ENCODE results near the gene FAM229A.

Gene FAM229A

GRCh38 chr1:32335535-32335789 is 26.8 kb downstream of the FAM229A start:
- in situ Hi-C loops (cut with HindIII; ENCODE audit: low pct_ligation_motif_present, low pct_unique_long_range_greater_than_20kb, low sequenced_read_pairs) = no loop called here

GRCh38 chr1:32334864-32335534 is 27.3 kb downstream of the FAM229A start:
- in situ Hi-C loops (cut with HindIII; ENCODE audit: low pct_ligation_motif_present, low pct_unique_long_range_greater_than_20kb, low sequenced_read_pairs) = no loop called here
- peak; percentile 41 for DNase-seq

More at GRCh38 chr1:32335535-32335789, 26.8 kb downstream of the FAM229A start:
- no peak for DNase-seq

- in situ Hi-C loops (cut with HindIII; ENCODE audit: low pct_ligation_motif_present, low pct_unique_long_range_greater_than_20kb, low sequenced_read_pairs) = no loop called here
- no peak for DNase-seq
Observed at GRCh38 chr1:32334274-32334861, 27.9 kb downstream of the FAM229A start.

DNA sequence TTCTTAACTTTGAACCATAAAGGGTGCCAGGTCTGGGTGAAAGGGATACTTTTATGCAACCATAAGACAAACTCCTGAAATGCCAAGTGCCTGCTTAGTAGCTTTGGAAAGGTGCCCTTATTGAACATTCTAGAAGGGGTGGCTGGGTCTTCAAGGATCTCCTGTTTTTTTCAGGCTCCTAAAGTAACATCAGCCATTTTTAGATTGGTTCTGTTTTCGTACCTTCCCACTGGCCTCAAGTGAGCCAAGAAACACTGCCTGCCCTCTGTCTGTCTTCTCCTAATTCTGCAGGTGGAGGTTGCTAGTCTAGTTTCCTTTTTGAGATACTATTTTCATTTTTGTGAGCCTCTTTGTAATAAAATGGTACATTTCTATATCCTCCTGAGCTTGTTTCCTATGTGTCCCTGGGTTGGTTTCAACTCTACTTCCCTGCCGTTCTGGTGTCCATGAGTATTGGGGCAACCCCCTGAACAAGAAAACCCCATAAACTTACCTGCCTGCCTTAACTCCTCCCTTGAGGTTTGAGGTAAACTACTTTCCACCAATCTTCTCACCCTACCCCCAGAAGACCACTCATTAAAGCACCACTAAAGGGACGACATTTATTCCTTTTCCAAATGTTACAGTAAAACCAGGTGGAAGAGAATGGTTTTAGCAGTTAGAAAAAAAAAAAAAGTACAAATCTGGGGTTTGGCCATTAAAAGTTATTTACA is 28.9 kb downstream of the FAM229A start:
- in situ Hi-C loops (cut with HindIII; ENCODE audit: low pct_ligation_motif_present, low pct_unique_long_range_greater_than_20kb, low sequenced_read_pairs) = no loop called here
- no peak for DNase-seq

GRCh38 chr1:32332290-32333079 is 29.8 kb downstream of the FAM229A start:
- no peak for DNase-seq
- in situ Hi-C loops (cut with HindIII; ENCODE audit: low pct_ligation_motif_present, low pct_unique_long_range_greater_than_20kb, low sequenced_read_pairs) = no loop called here

GRCh38 chr1:32331549-32331948 is 30.7 kb downstream of the FAM229A start:
- no peak for DNase-seq
- in situ Hi-C loops (cut with HindIII; ENCODE audit: low pct_ligation_motif_present, low pct_unique_long_range_greater_than_20kb, low sequenced_read_pairs) = no loop called here

- DNase-seq = no peak
- in situ Hi-C loops (cut with HindIII; ENCODE audit: low pct_ligation_motif_present, low pct_unique_long_range_greater_than_20kb, low sequenced_read_pairs) = no loop called here
Observed at GRCh38 chr1:32330558-32331151, 31.6 kb downstream of the FAM229A start.

DNA sequence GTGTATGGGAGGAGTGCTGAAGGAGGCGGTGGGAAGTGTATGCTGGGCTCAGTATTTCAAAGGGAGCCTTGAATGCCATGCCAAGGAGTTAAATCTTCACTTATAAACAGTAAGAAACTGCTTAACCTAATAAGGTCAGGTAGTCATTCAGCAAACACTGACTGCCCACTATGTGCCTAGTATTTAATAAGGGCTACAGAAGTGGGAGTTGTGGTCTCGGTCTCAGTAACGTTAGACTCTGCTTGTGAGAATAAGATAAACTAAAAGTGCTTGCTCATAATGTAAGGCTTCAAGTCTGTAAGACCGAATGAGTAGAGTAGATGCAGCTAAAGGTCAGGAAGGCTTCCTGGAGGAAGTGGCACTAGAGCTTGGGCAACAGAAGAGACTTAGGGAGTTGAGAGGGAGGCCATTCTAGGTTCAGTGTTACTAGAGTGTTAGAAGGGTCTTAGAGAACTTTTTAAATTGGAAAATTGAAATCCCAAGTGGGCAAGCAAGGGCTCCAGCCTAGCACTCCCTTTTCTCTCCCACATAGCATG is 32.3 kb downstream of the FAM229A start:
- in situ Hi-C loops (cut with HindIII; ENCODE audit: low pct_ligation_motif_present, low pct_unique_long_range_greater_than_20kb, low sequenced_read_pairs) = no loop called here
- DNase-seq = no peak

DNA sequence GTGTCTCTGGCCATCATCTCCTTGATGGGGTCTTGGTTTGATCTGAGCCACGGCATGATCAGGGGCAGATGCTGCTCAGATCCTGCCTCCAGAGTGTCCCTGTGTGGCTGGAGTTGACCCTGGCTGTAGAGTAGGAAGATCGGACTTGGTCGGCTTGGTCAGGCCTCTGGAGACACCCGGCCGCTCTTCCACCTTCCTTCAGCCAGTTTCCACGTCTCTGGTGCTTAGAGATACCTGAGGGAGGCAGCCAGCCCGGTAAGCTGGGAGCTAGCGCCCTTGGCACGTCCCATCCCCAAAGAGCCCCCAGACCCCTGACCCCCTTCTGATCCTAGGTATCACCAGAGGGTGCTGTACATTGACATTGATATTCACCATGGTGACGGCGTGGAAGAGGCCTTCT is 35.1 kb downstream of the FAM229A start:
- DNase-seq = no peak
- in situ Hi-C loops (cut with HindIII; ENCODE audit: low pct_ligation_motif_present, low pct_unique_long_range_greater_than_20kb, low sequenced_read_pairs) = no loop called here

DNA sequence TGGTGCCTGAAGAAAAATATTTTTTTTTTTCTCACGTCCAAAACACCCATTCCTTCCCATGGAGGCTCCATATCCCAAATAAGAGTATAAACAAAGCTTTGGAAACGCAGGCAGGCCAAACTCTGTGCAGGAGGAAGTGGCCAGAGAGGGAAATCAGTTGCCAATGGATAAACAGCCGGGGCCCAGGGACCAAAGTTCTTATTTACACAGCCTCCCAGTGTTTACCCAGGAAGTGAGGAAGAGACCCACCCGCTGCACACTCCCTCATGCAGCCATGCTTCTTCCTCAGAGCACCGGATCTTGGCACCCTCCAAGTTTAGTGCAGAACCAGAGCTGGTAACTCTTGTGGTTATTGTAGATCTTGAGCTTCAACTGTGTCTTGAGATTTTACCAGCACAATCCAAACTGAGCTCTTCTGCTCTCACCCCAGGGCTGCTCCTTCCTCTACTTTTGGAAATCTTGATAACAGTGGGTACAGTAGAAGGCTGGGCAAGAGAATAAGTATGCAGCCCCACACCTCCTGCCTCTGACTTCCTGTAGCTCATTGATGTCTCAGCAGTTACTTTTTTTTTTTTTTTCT is 40.5 kb downstream of the FAM229A start:
- no peak for DNase-seq
- in situ Hi-C loops (cut with HindIII; ENCODE audit: low pct_ligation_motif_present, low pct_unique_long_range_greater_than_20kb, low sequenced_read_pairs) = no loop called here

- no peak for DNase-seq
- in situ Hi-C loops (cut with HindIII; ENCODE audit: low pct_ligation_motif_present, low pct_unique_long_range_greater_than_20kb, low sequenced_read_pairs) = no loop called here
Observed at GRCh38 chr1:32318127-32318869, 44.0 kb downstream of the FAM229A start.

DNA sequence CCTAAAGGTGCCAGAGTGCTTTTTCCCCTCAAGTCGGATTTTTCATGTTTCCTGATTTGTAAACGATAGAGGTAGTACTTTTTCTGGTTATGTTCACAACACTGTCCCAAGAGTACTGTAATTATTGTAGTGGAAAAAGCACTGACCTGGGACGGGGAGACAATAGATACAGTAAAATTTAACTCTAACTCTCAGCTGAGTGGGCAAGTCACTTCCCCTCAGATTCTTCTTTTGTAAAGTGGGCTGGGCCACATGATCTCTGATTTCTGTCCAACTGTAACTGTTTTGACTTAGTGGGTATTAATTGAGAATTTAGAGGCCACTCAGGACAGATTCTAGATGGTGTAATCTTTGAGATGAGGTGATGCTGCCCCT is 45.4 kb downstream of the FAM229A start:
- in situ Hi-C loops (cut with HindIII; ENCODE audit: low pct_ligation_motif_present, low pct_unique_long_range_greater_than_20kb, low sequenced_read_pairs) = no loop called here
- no peak for DNase-seq

DNA sequence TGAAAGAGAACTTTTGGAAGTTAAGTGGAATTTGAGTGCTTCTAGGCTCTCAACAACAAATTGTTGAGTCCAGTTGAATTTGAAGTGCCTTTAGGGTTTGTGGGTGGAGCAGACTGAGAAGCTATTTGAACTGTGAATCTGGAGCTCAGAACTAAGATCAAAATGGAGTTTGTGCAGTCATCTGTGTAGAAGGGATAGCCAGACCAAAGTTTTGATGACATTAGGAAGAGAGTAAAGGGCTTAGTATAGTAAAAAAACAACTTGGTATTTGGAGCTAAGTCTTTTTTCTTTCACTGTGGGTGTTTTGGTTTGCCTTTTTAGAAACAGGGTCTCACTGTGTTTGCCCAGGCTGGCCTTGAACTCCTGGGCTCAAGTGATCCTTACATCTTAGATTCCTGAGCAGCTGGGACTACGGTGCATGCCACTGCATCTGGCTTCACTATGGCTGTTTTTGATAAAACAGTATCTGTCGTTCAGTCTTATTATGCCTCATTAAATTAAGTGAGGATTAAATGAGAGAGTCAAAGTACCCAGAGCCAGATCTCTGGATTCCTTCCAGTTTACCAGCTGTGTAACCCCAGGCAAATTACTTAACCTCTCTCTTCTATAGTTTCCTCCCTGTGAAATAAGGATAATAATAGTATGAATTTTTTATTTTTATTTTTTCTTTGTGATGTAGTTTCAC is 50.4 kb downstream of the FAM229A start:
- in situ Hi-C loops (cut with HindIII; ENCODE audit: low pct_ligation_motif_present, low pct_unique_long_range_greater_than_20kb, low sequenced_read_pairs) = no loop called here
- DNase-seq = no peak

Measured in ACHN (cell line).